Upper lobe of left lung (tissue), 6 donors: Measurements from ENCODE around the gene TTC33. TPM values are rescaled to one million over a fixed set of nuclear protein-coding genes. Genes with fewer than 3 reads are reported as not detected.

ENCODE experiments used
- ATAC-seq, 2 donors: fragments of 200-7000 bp; cut with Tn5 transposase; one replicate each; pipeline ENCODE4 v1.9.1; 2022; ENCODE audit warnings: mild to moderate bottlenecking in 2 of 2, moderate library complexity in 2 of 2; ENCODE audit not compliant: low FRiP score in 2 of 2
- DNase-seq, 2 donors: peaks; one replicate each; pipeline ENCODE4 v3.0.0-alpha.2; 2019 to 2020
- H3K27ac ChIP-seq, 4 donors: fragments of 200-600 bp; sonication (generic); one replicate each; pipeline ENCODE4 v1.5.1; 2016 to 2019
- H3K27me3 ChIP-seq, 4 donors: fragments of 200-600 bp; sonication (generic); one replicate each; pipeline ENCODE4 v1.5.1; 2017 to 2019
- H3K36me3 ChIP-seq, 4 donors: fragments of 200-600 bp; sonication (generic); one replicate each; pipeline ENCODE4 v1.5.1; 2016 to 2019
- H3K4me1 ChIP-seq, 4 donors: fragments of 200-600 bp; sonication (generic); one replicate each; pipeline ENCODE4 v1.5.1; 2018 to 2019
- H3K4me3 ChIP-seq, 4 donors: fragments of 200-600 bp; sonication (generic); one replicate each; pipeline ENCODE4 v1.5.1; 2017 to 2019; ENCODE audit warnings: mild to moderate bottlenecking in 2 of 4, moderate library complexity in 1 of 4
- H3K9me3 ChIP-seq, 4 donors: fragments of 200-600 bp; sonication (generic); one replicate each; pipeline ENCODE4 v1.5.1; 2018 to 2019
- EP300 ChIP-seq, 4 donors: sonication (generic); formaldehyde crosslinking; IDR thresholded peaks; one replicate each; pipeline ENCODE4 v1.5.1; 2017; ENCODE audit warnings: antibody characterized with exemption in 4 of 4, control low read depth in 2 of 4
- POLR2A ChIP-seq, 4 donors: fragments of 450-650 bp; IDR thresholded peaks; one replicate each; pipeline ENCODE4 v1.5.1; 2016 to 2017; ENCODE audit warnings: antibody characterized with exemption in 4 of 4, mild to moderate bottlenecking in 2 of 4
- POLR2AphosphoS5 ChIP-seq, 2 donors: sonication (generic); formaldehyde crosslinking; IDR thresholded peaks; one replicate each; pipeline ENCODE4 v1.5.1; 2017; ENCODE audit warnings: antibody characterized with exemption in 2 of 2
- WGBS, 2 donors: methylation state at CpG; one replicate each; pipeline ENCODE4 v1.1.5; 2017 to 2018; 5-methylcytosine and 5-hydroxymethylcytosine counted together
- total RNA-seq, 6 donors: library from RNA; depleted of rRNA in 4 of 6; stranded (reverse); fragments of >200 nt in 4 of 6; gene quantifications; one replicate each; pipeline versions ENCODE4 v1.1.0 to v1.2.1, GENCODE V29; 2016 to 2021
- TF ChIP-seq, protein P1 (sequence below), 6 experiments: fragments of 450-650 bp in 4 of 6; fragments of 200-600 bp in 2 of 6; sonication (generic) in 2 of 6; IDR thresholded peaks; one replicate each; pipeline ENCODE4 v1.5.1; 2016 to 2019; ENCODE audit warnings: antibody characterized with exemption in 6 of 6
- donor health status: DM: no; HTN: no; CAD: no; lungs with moderate emphysema.
- donor health status: DM: no; HTN: yes; CAD: no; lungs with severe emphysema.

The TTC33 gene
- total RNA-seq, 6 donors from 2014 or later = 13.4 to 34.1 (median 17.1) TPM

DNA sequence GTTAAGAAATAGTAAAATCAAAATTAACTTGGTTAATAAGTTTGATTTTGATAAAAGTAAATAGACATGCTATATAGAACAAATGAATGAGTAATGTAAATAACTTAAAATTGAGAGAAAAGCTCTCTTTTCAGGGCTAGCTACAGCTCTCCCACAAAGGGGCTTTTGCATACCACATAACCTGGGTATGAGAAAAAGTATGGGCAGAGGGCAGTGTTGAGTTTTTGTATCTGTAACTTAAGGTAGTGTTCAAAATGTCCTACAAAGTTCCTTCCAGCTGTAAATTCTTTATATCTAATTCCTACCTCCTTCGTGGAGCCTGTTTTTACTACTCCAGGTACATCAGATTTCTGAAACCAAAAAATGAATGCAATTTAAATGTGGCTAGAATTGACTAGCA, 18.9 kb upstream of the TTC33 start:
- Histone ChIP-seq H3K27me3 (no peaks in the 10 kb centered on the region), H3K27ac (no peak overlapping the region), H3K9me3 (no peaks in the 10 kb centered on the region), H3K4me1 (peaks cover 0 to 7% (median 3%) of the 10 kb centered on the region in 4 donors), H3K36me3 (peaks cover 0 to 70% (median 20%) of the 10 kb centered on the region in 4 donors), H3K4me3 (no peak overlapping the region)
- ATAC-seq = no peak
- TF ChIP-seq, protein P1, sequence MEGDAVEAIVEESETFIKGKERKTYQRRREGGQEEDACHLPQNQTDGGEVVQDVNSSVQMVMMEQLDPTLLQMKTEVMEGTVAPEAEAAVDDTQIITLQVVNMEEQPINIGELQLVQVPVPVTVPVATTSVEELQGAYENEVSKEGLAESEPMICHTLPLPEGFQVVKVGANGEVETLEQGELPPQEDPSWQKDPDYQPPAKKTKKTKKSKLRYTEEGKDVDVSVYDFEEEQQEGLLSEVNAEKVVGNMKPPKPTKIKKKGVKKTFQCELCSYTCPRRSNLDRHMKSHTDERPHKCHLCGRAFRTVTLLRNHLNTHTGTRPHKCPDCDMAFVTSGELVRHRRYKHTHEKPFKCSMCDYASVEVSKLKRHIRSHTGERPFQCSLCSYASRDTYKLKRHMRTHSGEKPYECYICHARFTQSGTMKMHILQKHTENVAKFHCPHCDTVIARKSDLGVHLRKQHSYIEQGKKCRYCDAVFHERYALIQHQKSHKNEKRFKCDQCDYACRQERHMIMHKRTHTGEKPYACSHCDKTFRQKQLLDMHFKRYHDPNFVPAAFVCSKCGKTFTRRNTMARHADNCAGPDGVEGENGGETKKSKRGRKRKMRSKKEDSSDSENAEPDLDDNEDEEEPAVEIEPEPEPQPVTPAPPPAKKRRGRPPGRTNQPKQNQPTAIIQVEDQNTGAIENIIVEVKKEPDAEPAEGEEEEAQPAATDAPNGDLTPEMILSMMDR (IDR thresholded peaks at IDR 0.05) = no peak
- no peak for TF ChIP-seq POLR2A (IDR thresholded peaks at IDR 0.05)
- no peak for TF ChIP-seq POLR2AphosphoS5 (IDR thresholded peaks at IDR 0.05)
- TF ChIP-seq EP300 (IDR thresholded peaks at IDR 0.05) = no peak
- DNase-seq = no peak
- 93% methylated on average over 1 of the region's 1 CpG for WGBS, 2 donors

DNA sequence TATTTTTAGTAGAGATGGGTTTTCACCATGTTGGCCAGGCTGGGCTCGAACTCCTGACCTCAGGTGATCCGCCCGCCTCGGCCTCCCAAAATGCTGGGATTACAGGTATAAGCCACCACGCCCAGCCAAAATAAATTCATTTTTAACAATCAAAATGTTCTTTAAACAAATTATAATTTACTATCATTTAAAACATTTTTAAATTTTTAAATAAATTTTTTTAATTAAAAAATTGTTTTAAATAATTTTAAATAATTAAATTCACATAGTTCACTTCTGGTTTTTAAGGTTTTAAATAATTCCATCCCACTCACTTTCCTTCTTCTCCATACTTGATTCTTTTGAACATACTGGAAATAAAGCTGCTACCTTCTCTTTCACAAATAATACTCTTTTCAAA, 15.0 kb upstream of the TTC33 start:
- no peaks in the 10 kb centered on the region for H3K9me3 ChIP-seq
- no peak overlapping the region for H3K27ac ChIP-seq
- DNase-seq (no peak), ATAC-seq (no peak)
- H3K27me3 ChIP-seq = no peaks in the 10 kb centered on the region
- H3K4me1 ChIP-seq = peaks cover 0 to 2% (median under 1%) of the 10 kb centered on the region in 4 donors
- TF ChIP-seq POLR2AphosphoS5 (IDR thresholded peaks at IDR 0.05) = no peak
- TF ChIP-seq, protein P1 (IDR thresholded peaks at IDR 0.05) = no peak
- no peak for TF ChIP-seq POLR2A (IDR thresholded peaks at IDR 0.05)
- no peak for TF ChIP-seq EP300 (IDR thresholded peaks at IDR 0.05)
- WGBS, 2 donors = 98 to 99% methylated on average over 5 of the region's 5 CpGs
- H3K36me3 ChIP-seq = peaks cover 0 to 88% (median 24%) of the 10 kb centered on the region in 4 donors
- H3K4me3 ChIP-seq = no peak overlapping the region

DNA sequence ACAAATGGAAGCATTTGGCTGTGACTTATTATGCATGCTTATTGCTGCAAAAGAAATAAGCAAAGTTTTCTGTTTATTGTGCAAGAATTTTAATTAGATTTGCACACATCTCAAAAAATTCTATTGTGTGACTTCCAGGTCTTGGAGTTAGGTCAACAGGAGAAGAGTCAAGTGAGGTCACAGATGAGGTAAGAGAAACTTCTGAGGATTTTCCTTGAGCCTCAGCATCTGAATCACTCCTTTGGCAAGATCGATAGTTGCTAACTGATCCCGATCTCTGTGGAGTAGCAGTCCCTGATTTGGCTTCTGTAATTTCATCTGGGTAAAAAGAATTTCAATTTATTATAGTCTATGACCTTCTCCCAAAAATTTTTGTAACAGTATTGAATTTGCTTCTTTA, 6.9 kb upstream of the TTC33 start:
- no peak for TF ChIP-seq POLR2AphosphoS5 (IDR thresholded peaks at IDR 0.05)
- no peak for TF ChIP-seq EP300 (IDR thresholded peaks at IDR 0.05)
- TF ChIP-seq, protein P1 (IDR thresholded peaks at IDR 0.05) = no peak
- no peak for TF ChIP-seq POLR2A (IDR thresholded peaks at IDR 0.05)
- peak in 1 of 2 donors; percentile 48 for ATAC-seq
- H3K36me3 ChIP-seq = peaks cover 15 to 63% (median 47%) of the 10 kb centered on the region in 4 donors
- no peaks in the 10 kb centered on the region for H3K27me3 ChIP-seq
- no peak overlapping the region for H3K27ac ChIP-seq
- H3K4me1 ChIP-seq = no peaks in the 10 kb centered on the region
- no peak overlapping the region for H3K4me3 ChIP-seq
- no peak for DNase-seq
- 88% methylated on average over 2 of the region's 2 CpGs for WGBS, 2 donors
- no peaks in the 10 kb centered on the region for H3K9me3 ChIP-seq

DNA sequence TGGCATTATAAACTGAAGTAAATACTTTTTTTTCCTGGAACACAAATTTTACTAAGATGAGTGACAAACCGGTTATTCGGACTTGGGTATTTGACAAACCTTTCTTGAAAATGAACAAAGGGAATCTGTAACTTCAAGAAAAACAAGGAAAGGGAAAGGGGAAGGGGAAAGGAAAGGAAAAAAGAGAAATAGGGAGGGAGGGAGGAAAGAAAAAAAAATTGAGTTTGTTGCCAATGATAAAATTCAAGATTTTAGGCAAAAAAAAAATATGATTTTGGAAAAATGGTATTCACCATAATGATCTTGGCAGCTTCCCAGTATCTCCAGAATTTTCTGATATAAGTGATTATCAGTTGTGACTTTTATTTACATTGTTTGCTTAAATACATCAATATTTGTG, 1.6 kb upstream of the TTC33 start:
- Histone ChIP-seq H3K4me1 (peaks cover 13 to 18% (median 16%) of the 10 kb centered on the region in 4 donors), H3K9me3 (no peaks in the 10 kb centered on the region), H3K36me3 (peaks cover 6 to 12% (median 10%) of the 10 kb centered on the region in 4 donors), H3K4me3 (no peak overlapping the region), H3K27ac (no peak overlapping the region), H3K27me3 (no peaks in the 10 kb centered on the region)
- DNase-seq (no peak), ATAC-seq (no peak)
- 92 to 98% methylated on average over 2 of the region's 2 CpGs for WGBS, 2 donors
- TF ChIP-seq POLR2AphosphoS5 (IDR thresholded peaks at IDR 0.05) (no peak), EP300 (IDR thresholded peaks at IDR 0.05) (no peak), POLR2A (IDR thresholded peaks at IDR 0.05) (no peak)
- TF ChIP-seq, protein P1 (IDR thresholded peaks at IDR 0.05) = no peak

DNA sequence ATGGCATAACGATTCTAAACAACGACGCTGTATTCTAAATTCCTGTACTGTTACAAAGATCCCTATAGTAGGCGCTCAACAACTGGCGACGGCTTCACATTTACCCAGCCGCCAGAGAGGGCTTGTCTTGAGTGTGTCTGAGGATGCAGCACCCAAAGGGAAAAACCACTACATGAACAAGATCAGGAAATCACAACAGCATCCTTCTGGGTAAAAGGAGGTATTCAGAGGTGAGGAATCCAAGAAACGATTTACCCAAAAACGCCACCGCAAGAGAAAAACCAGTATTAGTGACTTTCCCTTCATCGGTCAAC, 711 bp downstream of the TTC33 start:
- Histone ChIP-seq H3K9me3 (no peaks in the 10 kb centered on the region), H3K27ac (peak overlapping the region; percentile 87 to 94 (median 93)), H3K4me3 (peak overlapping the region; percentile 63 to 92 (median 84)), H3K4me1 (peaks cover 13 to 18% (median 16%) of the 10 kb centered on the region in 4 donors), H3K36me3 (no peaks in the 10 kb centered on the region), H3K27me3 (no peaks in the 10 kb centered on the region)
- DNase-seq = peak in 1 of 2 donors; percentile 86
- peak; percentile 90 to 93 for ATAC-seq
- 0% methylated on average over 11 of the region's 11 CpGs for WGBS, 2 donors
- TF ChIP-seq POLR2AphosphoS5 (IDR thresholded peaks at IDR 0.05) (peak in 1 of 2 donors; percentile 4), POLR2A (IDR thresholded peaks at IDR 0.05) (no peak), EP300 (IDR thresholded peaks at IDR 0.05) (no peak)
- TF ChIP-seq, protein P1 (IDR thresholded peaks at IDR 0.05) = peak in 5 of 6 experiments; percentile 28 to 49 (median 40)
